Activated CD4-positive, alpha-beta T cell treated with anti-CD3 and anti-CD28 coated beads, Interleukin-2, amount 50 U/mL, for 16 hours (primary cell): ENCODE results near the gene AGAP1.
"Not testable (repeated sequence)": the region's sequence is repeated elsewhere in the genome, so short reads cannot be mapped to it uniquely, and the experiment has no call there.

ENCODE experiments used
- DNase-seq: peaks from one replicate; pipeline ENCODE4 v3.0.0-alpha.2; 2020

AGAP1 gene

GRCh38 chr2:235747786-235748091, 253.9 kb downstream of the AGAP1 start:
- DNase-seq: no peak

GRCh38 chr2:235749121-235749770, 255.4 kb downstream of the AGAP1 start:
- DNase-seq: no peak

DNA sequence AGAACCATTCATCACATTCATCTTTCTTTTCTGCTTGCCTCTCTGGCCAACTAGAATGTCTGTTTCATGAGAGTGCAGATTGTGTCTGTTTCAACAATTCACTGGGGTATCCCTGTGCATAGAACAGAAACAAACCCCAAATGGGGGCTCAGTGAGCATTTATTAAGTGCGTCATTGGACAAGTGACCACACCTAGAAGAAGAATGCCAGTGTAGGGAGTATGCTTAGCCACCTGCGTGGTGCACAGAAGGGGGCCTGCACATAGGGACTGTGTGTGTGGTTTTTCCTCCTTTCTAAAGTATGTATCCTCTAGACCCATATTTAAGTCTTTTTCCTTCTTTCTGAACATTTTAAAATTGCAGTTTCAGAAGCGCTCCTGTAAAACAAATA, 255.9 kb downstream of the AGAP1 start:
- no peak for DNase-seq

- DNase-seq: no peak
Observed at GRCh38 chr2:235752846-235753245, 259.0 kb downstream of the AGAP1 start.

DNA sequence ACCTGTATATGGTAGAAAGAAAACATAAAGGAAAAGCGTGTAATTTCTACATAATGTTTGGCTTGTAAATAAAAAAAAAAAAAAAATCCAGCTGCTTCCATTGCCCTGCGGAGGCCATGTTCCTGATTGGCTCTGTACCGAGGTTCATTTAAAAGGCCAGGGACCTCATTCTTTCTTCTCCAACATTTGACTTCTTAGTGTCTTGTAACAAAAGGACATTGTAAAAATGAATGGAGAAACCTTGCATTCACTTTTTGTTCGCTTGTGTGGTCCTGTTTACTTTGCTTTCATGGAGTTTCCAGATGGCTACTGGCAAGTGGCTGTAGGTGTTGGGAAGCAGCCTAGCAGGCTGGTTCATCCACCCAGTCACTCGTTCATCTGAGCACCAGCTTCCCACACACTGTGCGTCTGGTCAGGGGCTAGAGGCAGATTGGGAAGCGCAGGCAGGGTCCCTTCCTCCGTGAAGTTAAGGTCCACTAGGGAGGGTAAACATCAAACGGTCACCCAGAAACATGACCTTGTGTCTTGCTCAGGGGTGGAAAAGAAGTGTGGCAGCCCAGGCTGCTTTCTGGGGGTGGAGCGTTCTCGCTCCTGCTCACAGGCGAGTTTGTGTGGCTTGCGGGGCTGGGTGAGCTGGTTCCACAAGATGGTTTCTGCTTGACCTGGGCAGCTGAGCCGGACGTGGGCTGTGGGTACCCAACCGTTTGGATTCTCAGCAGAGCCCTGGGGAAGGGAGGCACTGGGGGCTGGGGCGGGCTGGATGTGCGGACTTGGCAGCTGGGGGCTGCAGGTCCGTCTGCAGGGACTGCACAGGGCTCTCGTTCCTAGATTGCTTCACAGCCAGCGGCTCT, 260.7 kb downstream of the AGAP1 start:
- no peak for DNase-seq

- no peak for DNase-seq
Observed at GRCh38 chr2:235756491-235756890, 262.6 kb downstream of the AGAP1 start.

DNA sequence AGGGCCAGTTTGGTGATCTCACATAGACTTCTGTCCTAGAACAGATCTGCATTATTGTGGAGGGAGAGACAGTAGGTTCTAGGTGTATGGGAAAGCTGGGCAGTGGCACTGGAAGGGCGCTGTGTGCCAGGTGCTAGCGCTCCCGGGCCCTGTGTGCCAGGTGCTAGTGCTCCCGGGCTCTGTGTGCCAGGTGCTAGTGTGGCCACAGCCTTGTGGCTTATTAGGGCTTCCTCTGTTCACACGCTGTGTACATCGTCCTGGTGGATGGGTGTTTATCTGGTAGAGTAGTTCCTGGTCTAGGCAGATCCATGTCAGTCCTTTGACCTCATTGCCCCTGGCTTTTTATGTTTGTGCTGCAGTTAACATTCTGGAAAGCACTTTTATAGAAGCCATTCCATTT, 263.4 kb downstream of the AGAP1 start:
- DNase-seq: no peak

DNA sequence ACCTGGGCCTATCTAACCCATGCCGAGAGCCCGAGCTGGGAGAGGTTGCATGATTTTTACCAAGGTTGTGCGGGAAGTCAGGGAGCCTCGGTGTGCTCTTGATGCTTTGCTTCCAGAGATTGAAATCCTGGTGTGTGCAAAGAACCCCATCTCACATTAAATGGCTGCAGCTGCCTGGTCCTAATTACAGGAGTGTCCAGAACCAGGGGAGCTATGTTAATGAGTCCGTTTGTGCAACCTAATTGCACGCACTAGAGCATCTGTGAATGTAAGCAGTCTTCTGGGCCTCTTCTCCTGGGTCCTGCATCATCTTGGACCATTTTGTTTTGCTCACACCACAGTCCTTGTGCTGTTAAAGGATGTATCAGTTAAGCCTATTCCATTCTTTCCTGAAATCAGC, 263.8 kb downstream of the AGAP1 start:
- no peak for DNase-seq

DNA sequence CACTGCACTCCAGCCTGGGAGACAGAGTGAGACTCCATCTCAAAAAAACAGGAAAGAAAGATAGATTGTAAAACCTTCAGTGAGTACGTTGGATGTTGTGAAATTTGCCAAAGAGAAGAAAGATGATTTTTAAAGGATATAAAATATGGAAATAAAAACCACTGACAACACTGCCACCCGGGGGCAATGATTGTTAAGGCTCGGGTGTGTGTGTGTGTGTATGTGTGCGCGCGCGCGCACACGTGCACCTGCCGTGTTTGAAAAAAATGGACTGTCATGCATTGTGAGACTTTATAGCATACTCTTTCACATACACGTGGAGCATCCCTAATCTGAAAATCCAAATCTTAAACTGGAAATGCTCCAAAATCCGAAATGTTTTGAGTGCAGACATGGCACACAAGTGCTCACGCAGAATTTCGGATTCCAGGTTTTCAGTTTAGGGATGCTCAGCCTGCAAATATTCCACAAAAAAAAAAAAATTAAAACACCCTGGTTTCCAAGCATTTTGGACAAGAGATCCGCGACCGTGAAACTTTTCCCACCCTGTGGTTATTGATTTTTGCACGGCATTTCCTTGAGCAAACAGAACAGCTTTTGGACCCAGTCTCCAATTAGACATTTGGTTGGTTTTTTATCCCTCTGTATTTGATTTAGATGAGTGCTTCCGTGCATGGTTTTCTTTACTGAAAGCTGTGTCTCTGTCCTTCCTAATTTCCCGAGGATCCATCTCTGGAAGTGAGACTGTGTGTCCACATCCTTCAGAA, 269.2 kb downstream of the AGAP1 start:
- no peak for DNase-seq

GRCh38 chr2:235763816-235764215, 270.0 kb downstream of the AGAP1 start:
- no peak for DNase-seq

GRCh38 chr2:235764478-235764877, 270.6 kb downstream of the AGAP1 start:
- not testable (repeated sequence) for DNase-seq

- no peak for DNase-seq
Observed at GRCh38 chr2:235765181-235765820, 271.5 kb downstream of the AGAP1 start.

DNA sequence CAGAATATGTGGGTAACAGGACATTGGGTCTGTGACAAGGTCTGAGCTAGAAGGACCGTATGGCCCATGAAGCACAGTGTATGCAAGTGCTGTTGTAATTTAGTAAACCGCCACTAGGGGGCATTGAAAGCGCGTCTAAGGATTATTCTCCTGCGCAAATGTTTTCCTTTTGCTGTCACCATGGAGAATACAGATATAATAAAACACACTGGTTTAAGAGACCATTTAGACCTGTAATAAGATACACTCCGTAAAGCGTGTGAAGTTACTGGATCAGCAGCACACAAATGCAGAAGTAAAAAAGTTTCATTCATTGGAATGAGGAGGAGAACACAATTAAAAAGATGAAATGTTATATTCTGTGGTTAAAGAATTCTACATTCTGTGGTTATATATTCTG, 272.4 kb downstream of the AGAP1 start:
- DNase-seq: peak; percentile 63

- no peak for DNase-seq
Observed at GRCh38 chr2:235768606-235769005, 274.8 kb downstream of the AGAP1 start.

DNA sequence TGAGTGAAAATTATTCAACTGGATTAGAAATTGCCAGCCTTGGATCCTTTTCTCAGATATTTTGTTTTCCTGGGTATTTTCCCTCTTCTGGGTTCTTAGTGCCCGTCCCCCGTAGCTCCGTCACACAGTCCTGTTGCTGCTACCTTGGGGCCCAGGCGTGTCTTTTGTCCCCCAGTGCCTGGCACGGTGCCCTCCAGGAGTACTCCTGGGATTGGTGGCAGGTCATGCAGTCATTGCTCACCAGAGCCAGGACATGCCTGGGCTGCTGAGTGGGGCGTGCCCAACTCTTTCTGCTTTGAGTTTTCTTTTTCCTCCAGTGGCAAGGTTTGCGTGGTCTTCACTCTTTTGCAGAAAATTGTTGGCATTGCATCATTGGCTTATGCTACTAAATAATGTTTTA, 275.2 kb downstream of the AGAP1 start:
- DNase-seq: no peak

DNA sequence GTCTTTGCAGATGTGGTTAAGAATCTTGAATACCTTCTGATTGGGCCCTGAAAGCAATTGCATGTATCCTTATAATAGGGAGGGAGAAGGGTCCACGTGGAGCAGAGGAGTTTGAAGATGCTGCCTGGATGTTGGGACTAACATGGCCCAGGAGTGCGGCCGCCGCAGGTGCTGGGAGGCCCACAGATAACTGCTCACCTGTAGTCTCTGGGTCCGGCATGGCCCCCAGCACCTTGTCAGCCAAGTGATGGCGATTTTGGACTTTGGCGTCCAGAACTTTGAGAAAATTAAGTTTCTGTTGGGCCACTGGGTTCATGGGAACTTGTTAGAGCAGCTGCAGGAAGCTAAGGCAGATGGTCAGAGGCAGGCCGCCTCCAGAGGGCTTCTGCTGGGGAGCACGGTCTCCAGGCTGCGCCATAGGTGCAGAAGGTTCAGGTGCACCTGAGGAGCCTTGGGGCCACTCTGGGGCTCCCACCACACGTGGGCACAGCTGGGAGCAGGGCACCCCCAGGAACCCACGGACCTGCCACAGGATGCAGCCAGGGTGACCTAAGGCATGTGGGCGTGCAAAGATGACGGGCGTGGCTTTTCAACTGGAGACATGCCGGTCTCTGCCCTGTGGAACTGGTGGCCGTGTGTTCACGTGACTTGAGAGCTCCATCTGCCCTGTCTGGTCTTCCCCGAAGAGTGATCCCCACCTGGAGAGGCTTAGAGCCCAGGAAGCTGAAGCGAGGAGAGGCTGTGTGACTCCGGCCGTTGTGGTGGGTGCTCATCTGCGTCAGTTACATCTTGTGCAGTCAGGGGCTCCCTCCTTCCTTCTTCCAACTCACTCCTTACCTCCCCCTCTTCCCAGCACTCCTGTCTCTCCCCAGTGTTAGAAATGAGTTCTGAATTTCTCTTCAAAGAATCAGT, 277.3 kb downstream of the AGAP1 start:
- DNase-seq: no peak

DNA sequence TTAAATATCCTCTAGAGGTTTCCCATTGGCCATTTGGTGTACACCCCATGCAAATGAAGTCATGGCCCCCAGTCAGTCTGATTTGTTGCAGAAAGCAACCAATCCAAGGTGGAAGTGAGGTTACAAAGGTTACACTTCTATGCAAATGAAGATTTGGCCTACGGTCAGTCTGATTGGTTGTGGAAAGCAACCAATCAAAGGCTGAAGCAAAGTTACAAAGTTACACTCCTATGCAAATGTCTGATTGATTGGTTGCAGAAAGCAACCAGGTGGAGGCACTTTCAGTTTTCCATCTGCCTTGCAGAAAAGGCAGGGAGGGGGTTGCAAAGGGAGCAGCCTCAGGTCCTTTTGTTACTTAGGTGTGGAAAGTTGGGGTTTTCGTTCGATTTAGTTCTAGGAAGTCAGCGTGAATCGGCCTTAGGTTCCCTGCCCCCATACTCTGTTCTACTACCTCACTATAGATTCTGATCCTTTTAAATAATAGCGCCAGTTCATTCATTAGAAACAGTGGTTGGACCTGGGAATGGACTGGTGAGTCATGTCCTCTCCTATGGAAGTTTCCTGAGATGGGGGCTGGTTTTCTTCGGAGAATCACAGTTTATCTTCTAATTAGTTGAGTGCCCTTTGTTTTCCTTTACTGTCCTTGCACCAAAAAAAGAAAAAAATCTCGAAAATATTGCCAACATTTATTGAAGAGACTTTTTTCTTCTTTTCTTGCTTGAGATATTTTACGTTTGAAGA, 279.5 kb downstream of the AGAP1 start:
- no peak for DNase-seq

- DNase-seq: no peak
Observed at GRCh38 chr2:235774153-235774870, 280.5 kb downstream of the AGAP1 start.

GRCh38 chr2:235776531-235776930, 282.7 kb downstream of the AGAP1 start:
- DNase-seq: no peak

DNA sequence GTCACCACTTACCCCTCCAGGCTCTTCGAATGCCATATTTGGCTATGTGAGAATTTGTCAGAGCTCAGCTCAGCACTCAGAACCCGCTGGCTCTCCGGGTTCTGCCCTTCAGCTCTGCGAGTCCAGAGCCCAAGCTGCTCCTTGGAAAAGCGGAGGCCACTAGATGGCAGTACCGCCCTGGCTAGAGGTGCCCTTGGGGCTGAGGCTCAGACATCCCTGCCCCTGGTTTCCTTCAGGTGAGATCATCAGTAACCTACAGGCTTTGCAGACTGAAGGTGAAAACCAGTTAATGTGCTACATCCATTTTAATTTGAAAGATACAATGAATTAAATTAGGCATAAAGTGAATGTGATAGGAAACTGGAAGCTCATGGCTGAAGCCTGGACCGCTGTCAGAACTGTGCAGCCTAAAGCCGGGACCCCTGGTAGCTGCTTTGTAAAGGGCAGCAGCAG, 285.6 kb downstream of the AGAP1 start:
- peak; percentile 68 for DNase-seq

- DNase-seq: no peak
Observed at GRCh38 chr2:235780401-235780800, 286.6 kb downstream of the AGAP1 start.
